Trophoblast cell (in vitro differentiated cells and primary cell): ENCODE data around the gene TEX54.
A peak's percentile ranks its signal among the peaks of the same experiment; 100 is the strongest.

Experiments
- DNase-seq, 2 donors: peaks; one replicate each; pipeline ENCODE4 v3.0.0-alpha.2; 2016
- H2AFZ ChIP-seq: 2 replicates; pipeline ENCODE4 v1.6.1; 2013; ENCODE audit warnings: low read length, moderate library complexity, mild to moderate bottlenecking; ENCODE audit not compliant: insufficient read depth, poor library complexity
- H2AK5ac ChIP-seq: 2 replicates; pipeline ENCODE4 v1.6.1; 2013; ENCODE audit warnings: mild to moderate bottlenecking, low read length
- H2BK120ac ChIP-seq: 2 replicates; pipeline ENCODE4 v1.6.1; 2013; ENCODE audit warnings: low read length, mild to moderate bottlenecking, moderate library complexity; ENCODE audit not compliant: insufficient read depth, poor library complexity
- H2BK12ac ChIP-seq: 2 replicates; pipeline ENCODE4 v1.6.1; 2013; ENCODE audit warnings: mild to moderate bottlenecking, low read length, moderate library complexity
- H2BK5ac ChIP-seq: 2 replicates; pipeline ENCODE4 v1.6.1; 2013; ENCODE audit warnings: low read length, low read depth, moderate library complexity, mild to moderate bottlenecking; ENCODE audit not compliant: poor library complexity
- H3K14ac ChIP-seq: 2 replicates; pipeline ENCODE4 v1.6.1; 2013; ENCODE audit warnings: mild to moderate bottlenecking, low read length
- H3K18ac ChIP-seq: 2 replicates; pipeline ENCODE4 v1.6.1; 2013; ENCODE audit warnings: mild to moderate bottlenecking, low read length
- H3K23ac ChIP-seq: 2 replicates; pipeline ENCODE4 v1.6.1; 2013; ENCODE audit warnings: low read length
- H3K27ac ChIP-seq: 2 replicates; pipeline ENCODE4 v1.5.1; 2013; ENCODE audit warnings: low read depth, mild to moderate bottlenecking, inconsistent platforms, low read length, moderate library complexity
- H3K27me3 ChIP-seq: 2 replicates; pipeline ENCODE4 v1.6.1; 2013; ENCODE audit warnings: inconsistent platforms, mild to moderate bottlenecking, low read length, moderate library complexity; ENCODE audit not compliant: insufficient read depth
- H3K36me3 ChIP-seq, 2 experiments: 1 replicate in 1 of 2; 2 replicates in 1 of 2; pipeline ENCODE4 v1.6.1; 2013; ENCODE audit warnings: low read length in 2 of 2, mild to moderate bottlenecking in 2 of 2, moderate library complexity in 1 of 2; ENCODE audit not compliant: insufficient read depth in 2 of 2, control insufficient read depth in 1 of 2
- H3K4ac ChIP-seq: 2 replicates; pipeline ENCODE4 v1.6.1; 2013; ENCODE audit warnings: low read depth, mild to moderate bottlenecking, low read length, moderate library complexity
- H3K4me1 ChIP-seq, 2 experiments: 1 replicate in 1 of 2; 2 replicates in 1 of 2; pipeline ENCODE4 v1.6.1; 2013; ENCODE audit warnings: low read length in 2 of 2, mild to moderate bottlenecking in 2 of 2, moderate library complexity in 1 of 2; ENCODE audit not compliant: insufficient read depth in 2 of 2, control insufficient read depth in 1 of 2
- H3K4me2 ChIP-seq: 2 replicates; pipeline ENCODE4 v1.6.1; 2013; ENCODE audit warnings: inconsistent platforms, mild to moderate bottlenecking, low read length, moderate library complexity
- H3K4me3 ChIP-seq: 2 replicates; pipeline ENCODE4 v1.5.1; 2013; ENCODE audit warnings: mild to moderate bottlenecking, low read depth, low read length, inconsistent platforms
- H3K79me1 ChIP-seq: one replicate; pipeline ENCODE4 v1.6.1; 2013; ENCODE audit warnings: low read length
- H3K79me2 ChIP-seq: 2 replicates; pipeline ENCODE4 v1.6.1; 2013; ENCODE audit warnings: low read length, mild to moderate bottlenecking; ENCODE audit not compliant: control insufficient read depth, insufficient read depth, poor library complexity
- H3K9ac ChIP-seq: 2 replicates; pipeline ENCODE4 v1.6.1; 2013; ENCODE audit warnings: mild to moderate bottlenecking, low read length
- H3K9me3 ChIP-seq: 2 replicates; pipeline ENCODE4 v1.6.1; 2013; ENCODE audit warnings: low read depth, mild to moderate bottlenecking, control low read depth, inconsistent platforms, low read length; ENCODE audit not compliant: insufficient read depth
- H4K12ac ChIP-seq: 2 replicates; pipeline ENCODE4 v1.6.1; 2013; ENCODE audit warnings: low read depth, mild to moderate bottlenecking, low read length, moderate library complexity
- H4K8ac ChIP-seq: 2 replicates; pipeline ENCODE4 v1.6.1; 2013; ENCODE audit warnings: low read depth, mild to moderate bottlenecking, low read length, moderate library complexity
- H4K91ac ChIP-seq: one replicate; pipeline ENCODE4 v1.6.1; 2013; ENCODE audit warnings: low read depth, mild to moderate bottlenecking, low read length, moderate library complexity
- WGBS: extraction: QIAGEN DNeasy Blood & Tissue Kit; methylation state at CpG from one replicate; pipeline ENCODE4 v1.1.7; 2013; ENCODE audit warnings: missing lambda C conversion rate; ENCODE audit not compliant: insufficient read length, insufficient coverage; ENCODE audit errors: extremely low coverage; 5-methylcytosine and 5-hydroxymethylcytosine counted together

Gene TEX54

GRCh38 chr11:62875698-62876478 is 43.2 kb upstream of the TEX54 start:
- H4K12ac ChIP-seq: no peak overlapping the region
- no peak overlapping the region for H2BK5ac ChIP-seq
- H2BK12ac ChIP-seq: peak overlapping the region; percentile 24
- H3K36me3 ChIP-seq: peaks cover 8 to 19% of the 10 kb centered on the region in 2 experiments
- peaks cover 3% of the 10 kb centered on the region for H3K79me2 ChIP-seq
- no peak overlapping the region for H2AFZ ChIP-seq
- H3K4me1 ChIP-seq: peaks cover 7 to 10% of the 10 kb centered on the region in 2 experiments
- no peak overlapping the region for H3K4me3 ChIP-seq
- no peak overlapping the region for H2AK5ac ChIP-seq
- no peak overlapping the region for H4K91ac ChIP-seq
- H3K79me1 ChIP-seq: peaks cover 2% of the 10 kb centered on the region
- no peak overlapping the region for H4K8ac ChIP-seq
- H3K27ac ChIP-seq: no peak overlapping the region
- no CpG with 5 or more reads among the region's 7 CpGs for WGBS
- H3K9me3 ChIP-seq: peaks cover 1% of the 10 kb centered on the region
- DNase-seq: peak; percentile 90
- H2BK120ac ChIP-seq: no peak overlapping the region
- no peak overlapping the region for H3K4ac ChIP-seq
- no peak overlapping the region for H3K14ac ChIP-seq
- no peaks in the 10 kb centered on the region for H3K27me3 ChIP-seq
- H3K23ac ChIP-seq: no peak overlapping the region
- H3K18ac ChIP-seq: no peak overlapping the region
- H3K9ac ChIP-seq: no peak overlapping the region
- H3K4me2 ChIP-seq: no peak overlapping the region

GRCh38 chr11:62874851-62875250 is 42.2 kb upstream of the TEX54 start:
- Histone ChIP-seq H2BK120ac (no peak overlapping the region), H3K36me3 (peaks cover 8 to 20% of the 10 kb centered on the region in 2 experiments), H3K27ac (no peak overlapping the region), H2AFZ (no peak overlapping the region), H3K27me3 (no peaks in the 10 kb centered on the region), H4K12ac (no peak overlapping the region), H3K4me3 (no peak overlapping the region), H3K79me1 (no peaks in the 10 kb centered on the region), H3K18ac (no peak overlapping the region), H2BK5ac (no peak overlapping the region), H3K14ac (no peak overlapping the region), H3K4me2 (no peak overlapping the region), H3K79me2 (no peaks in the 10 kb centered on the region), H3K23ac (no peak overlapping the region), H2BK12ac (no peak overlapping the region), H4K91ac (no peak overlapping the region), H3K9me3 (no peaks in the 10 kb centered on the region), H3K9ac (no peak overlapping the region), H3K4ac (no peak overlapping the region), H2AK5ac (no peak overlapping the region), H4K8ac (no peak overlapping the region), H3K4me1 (peaks cover 4 to 6% of the 10 kb centered on the region in 2 experiments)
- WGBS: no CpG with 5 or more reads among the region's 7 CpGs
- DNase-seq: peak; percentile 39 to 84

- no peak overlapping the region for H4K12ac ChIP-seq
- no peak overlapping the region for H3K27ac ChIP-seq
- H3K9ac ChIP-seq: no peak overlapping the region
- no peak overlapping the region for H3K14ac ChIP-seq
- no CpG with 5 or more reads among the region's 6 CpGs for WGBS
- no peak overlapping the region for H2AFZ ChIP-seq
- H3K36me3 ChIP-seq: peaks cover 4 to 5% of the 10 kb centered on the region in 2 experiments
- H3K4me2 ChIP-seq: no peak overlapping the region
- no peak overlapping the region for H3K4ac ChIP-seq
- H3K79me1 ChIP-seq: peaks cover 2% of the 10 kb centered on the region
- no peak overlapping the region for H4K91ac ChIP-seq
- H2AK5ac ChIP-seq: no peak overlapping the region
- no peaks in the 10 kb centered on the region for H3K9me3 ChIP-seq
- H3K79me2 ChIP-seq: peaks cover 2% of the 10 kb centered on the region
- no peak overlapping the region for H2BK5ac ChIP-seq
- H3K18ac ChIP-seq: no peak overlapping the region
- H3K4me3 ChIP-seq: no peak overlapping the region
- no peak for DNase-seq
- no peaks in the 10 kb centered on the region for H3K27me3 ChIP-seq
- H2BK12ac ChIP-seq: no peak overlapping the region
- H3K4me1 ChIP-seq: peaks cover under 1 to 5% of the 10 kb centered on the region in 2 experiments
- H4K8ac ChIP-seq: no peak overlapping the region
- no peak overlapping the region for H3K23ac ChIP-seq
- no peak overlapping the region for H2BK120ac ChIP-seq
These were observed 33.0 kb upstream of the TEX54 start for GRCh38 chr11:62865635-62866034.

GRCh38 chr11:62863687-62864335 is 31.2 kb upstream of the TEX54 start:
- Histone ChIP-seq H3K79me1 (peaks cover 7% of the 10 kb centered on the region), H4K8ac (no peak overlapping the region), H3K9me3 (no peaks in the 10 kb centered on the region), H3K4me1 (peaks cover 6 to 13% of the 10 kb centered on the region in 2 experiments), H4K91ac (no peak overlapping the region), H3K14ac (no peak overlapping the region), H3K23ac (no peak overlapping the region), H3K4me2 (no peak overlapping the region), H3K27me3 (no peaks in the 10 kb centered on the region), H2BK120ac (no peak overlapping the region), H4K12ac (no peak overlapping the region), H3K79me2 (peaks cover 4% of the 10 kb centered on the region), H2BK5ac (no peak overlapping the region), H3K9ac (no peak overlapping the region), H2AK5ac (no peak overlapping the region), H3K27ac (no peak overlapping the region), H3K4me3 (no peak overlapping the region), H3K18ac (no peak overlapping the region), H2BK12ac (no peak overlapping the region), H3K36me3 (peaks cover 4% of the 10 kb centered on the region in 2 experiments), H2AFZ (no peak overlapping the region), H3K4ac (peak overlapping the region; percentile 85)
- no peak for DNase-seq
- WGBS: no CpG with 5 or more reads among the region's 4 CpGs
